ENCODE results near the gene PJVK. TPM values are rescaled to one million over a fixed set of nuclear protein-coding genes. Genes with fewer than 3 reads are reported as not detected.
"Not testable (repeated sequence)": the region's sequence is repeated elsewhere in the genome, so short reads cannot be mapped to it uniquely, and the experiment has no call there.

The PJVK gene
- total RNA-seq, 1 experiment from 2014 or later, result 8.9 TPM

DNA sequence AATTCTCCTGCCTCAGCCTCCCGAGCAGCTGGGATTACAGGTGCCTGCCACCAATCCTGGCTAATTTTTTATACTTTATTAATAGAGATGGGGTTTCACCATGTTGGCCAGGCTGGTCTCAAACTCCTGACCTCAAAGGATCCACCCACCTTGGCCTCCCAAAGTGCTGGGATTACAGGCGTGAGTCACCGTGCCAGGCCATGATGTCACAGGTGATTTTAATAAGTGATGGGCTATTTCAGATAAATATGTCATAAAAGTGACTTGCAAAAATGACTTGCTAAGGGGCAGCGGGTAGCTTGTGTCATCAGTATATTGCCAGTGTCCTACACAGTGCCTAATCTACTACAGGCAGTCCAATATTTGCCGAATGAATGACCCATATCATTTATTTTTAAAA lies 20.1 kb downstream of the PJVK start:
- DNase-seq, result not testable (repeated sequence)

DNA sequence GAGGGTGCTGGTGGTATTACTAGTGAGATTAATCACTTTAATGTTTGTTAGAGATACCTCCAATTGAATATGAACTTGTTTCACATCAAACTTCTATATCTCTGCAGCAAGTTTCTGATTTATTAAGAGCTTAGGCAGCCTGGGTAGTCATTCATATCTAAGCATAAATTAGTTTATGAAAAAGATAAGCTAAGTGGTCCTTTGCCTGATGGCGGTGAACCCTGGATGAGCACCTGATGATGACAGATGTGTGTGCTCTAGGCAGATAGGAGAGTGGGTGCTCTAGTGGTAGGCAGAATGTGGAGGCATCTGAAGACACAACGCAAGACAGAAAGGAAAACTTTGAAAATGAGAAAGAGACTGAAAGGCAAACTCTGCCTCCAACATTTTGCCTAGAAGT lies 22.2 kb downstream of the PJVK start:
- no peak overlapping the region for H3K27ac ChIP-seq (ENCODE audit: low read length)

More for the DNA sequence above, 20.1 kb downstream of the PJVK start:
- not testable (repeated sequence) for H3K9me3 ChIP-seq (ENCODE audit: low read length); H3K4me3 ChIP-seq (ENCODE audit: low read length); H3K36me3 ChIP-seq (ENCODE audit: insufficient read depth, low read length); H3K27me3 ChIP-seq (ENCODE audit: low read length); H3K4me1 ChIP-seq (ENCODE audit: low read length); H2AFZ ChIP-seq (ENCODE audit: low read length); H3K9ac ChIP-seq (ENCODE audit: low read length); H4K20me1 ChIP-seq (ENCODE audit: insufficient read depth, low read depth, low read length); H3K4me2 ChIP-seq (ENCODE audit: low read depth, low read length, poor library complexity, severe bottlenecking); H3K27ac ChIP-seq (ENCODE audit: low read length); H3K9me2 ChIP-seq (replicated peaks; ENCODE audit: insufficient read depth, low read length)
- H3K79me2 ChIP-seq (ENCODE audit: low read length), result peaks cover 30% of the 10 kb centered on the region

DNA sequence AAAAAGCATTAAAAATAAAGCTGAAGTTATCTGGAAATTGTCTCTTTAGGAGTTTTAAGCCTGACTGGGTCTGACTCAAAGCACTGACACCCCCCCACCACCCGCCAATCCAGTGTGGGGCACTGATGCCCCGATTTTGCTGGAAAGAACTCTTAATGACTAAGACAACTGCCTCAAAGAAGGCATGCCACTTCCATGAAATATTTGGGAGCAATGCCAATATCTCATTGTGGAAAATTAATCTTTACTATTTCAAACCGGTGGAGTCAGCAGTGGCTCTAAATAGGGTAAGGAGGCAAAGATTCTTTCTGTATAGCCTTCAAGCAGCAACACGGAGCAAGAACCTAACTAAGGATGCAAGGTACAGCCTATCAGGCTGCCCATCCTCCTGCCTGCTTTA lies 22.8 kb downstream of the PJVK start:
- no peaks in the 10 kb centered on the region for H3K36me3 ChIP-seq (ENCODE audit: insufficient read depth, low read length)
- H4K20me1 ChIP-seq (ENCODE audit: insufficient read depth, low read depth, low read length), result no peaks in the 10 kb centered on the region
- H3K4me2 ChIP-seq (ENCODE audit: low read depth, low read length, poor library complexity, severe bottlenecking), result no peak overlapping the region
- no peak overlapping the region for H3K4me3 ChIP-seq (ENCODE audit: low read length)
- DNase-seq, result no peak
- H3K9me2 ChIP-seq (replicated peaks; ENCODE audit: insufficient read depth, low read length), result no peaks in the 10 kb centered on the region
- H3K9ac ChIP-seq (ENCODE audit: low read length), result no peak overlapping the region
- H3K4me1 ChIP-seq (ENCODE audit: low read length), result peaks cover 13% of the 10 kb centered on the region
- no peak overlapping the region for H2AFZ ChIP-seq (ENCODE audit: low read length)
- H3K27ac ChIP-seq (ENCODE audit: low read length), result no peak overlapping the region
- no peaks in the 10 kb centered on the region for H3K27me3 ChIP-seq (ENCODE audit: low read length)
- H3K79me2 ChIP-seq (ENCODE audit: low read length), result peaks cover 50% of the 10 kb centered on the region
- no peaks in the 10 kb centered on the region for H3K9me3 ChIP-seq (ENCODE audit: low read length)

More for the DNA sequence above, 22.2 kb downstream of the PJVK start:
- H3K79me2 ChIP-seq (ENCODE audit: low read length), result peaks cover 50% of the 10 kb centered on the region
- no peaks in the 10 kb centered on the region for H4K20me1 ChIP-seq (ENCODE audit: insufficient read depth, low read depth, low read length)
- no peaks in the 10 kb centered on the region for H3K9me3 ChIP-seq (ENCODE audit: low read length)
- H3K4me2 ChIP-seq (ENCODE audit: low read depth, low read length, poor library complexity, severe bottlenecking), result no peak overlapping the region
- H3K36me3 ChIP-seq (ENCODE audit: insufficient read depth, low read length), result no peaks in the 10 kb centered on the region
- H3K4me3 ChIP-seq (ENCODE audit: low read length), result no peak overlapping the region
- H3K9ac ChIP-seq (ENCODE audit: low read length), result no peak overlapping the region
- H2AFZ ChIP-seq (ENCODE audit: low read length), result no peak overlapping the region
- DNase-seq, result no peak
- no peaks in the 10 kb centered on the region for H3K27me3 ChIP-seq (ENCODE audit: low read length)
- no peaks in the 10 kb centered on the region for H3K9me2 ChIP-seq (replicated peaks; ENCODE audit: insufficient read depth, low read length)
- peaks cover 13% of the 10 kb centered on the region for H3K4me1 ChIP-seq (ENCODE audit: low read length)

DNA sequence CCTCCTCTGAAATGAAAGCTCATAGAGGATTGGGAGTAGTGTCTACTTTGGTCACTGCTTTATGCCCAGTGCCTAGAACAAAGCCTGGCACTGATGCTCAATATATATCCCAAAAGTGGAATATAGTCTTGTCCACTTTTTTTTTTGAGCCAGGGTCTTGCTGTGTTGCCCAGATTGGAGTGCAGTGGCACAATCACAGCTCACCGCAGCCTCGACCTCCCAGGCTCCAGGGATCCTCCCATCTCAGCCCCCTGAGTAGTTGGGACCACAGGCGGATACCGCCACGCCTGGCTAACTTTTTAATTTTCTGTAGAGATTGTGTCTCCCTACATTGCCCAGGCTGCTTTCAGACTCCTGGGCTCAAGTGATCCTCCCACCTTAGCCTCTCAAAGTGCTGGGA lies 23.4 kb downstream of the PJVK start:
- H3K27ac ChIP-seq (ENCODE audit: low read length), result no peak overlapping the region
- no peaks in the 10 kb centered on the region for H3K27me3 ChIP-seq (ENCODE audit: low read length)
- peaks cover 18% of the 10 kb centered on the region for H3K4me1 ChIP-seq (ENCODE audit: low read length)
- H3K9me2 ChIP-seq (replicated peaks; ENCODE audit: insufficient read depth, low read length), result no peaks in the 10 kb centered on the region
- DNase-seq, result no peak
- peaks cover 50% of the 10 kb centered on the region for H3K79me2 ChIP-seq (ENCODE audit: low read length)
- no peak overlapping the region for H3K9ac ChIP-seq (ENCODE audit: low read length)
- H2AFZ ChIP-seq (ENCODE audit: low read length), result no peak overlapping the region
- no peaks in the 10 kb centered on the region for H3K36me3 ChIP-seq (ENCODE audit: insufficient read depth, low read length)
- no peaks in the 10 kb centered on the region for H4K20me1 ChIP-seq (ENCODE audit: insufficient read depth, low read depth, low read length)
- no peak overlapping the region for H3K4me2 ChIP-seq (ENCODE audit: low read depth, low read length, poor library complexity, severe bottlenecking)
- H3K4me3 ChIP-seq (ENCODE audit: low read length), result no peak overlapping the region
- H3K9me3 ChIP-seq (ENCODE audit: low read length), result no peaks in the 10 kb centered on the region

DNA sequence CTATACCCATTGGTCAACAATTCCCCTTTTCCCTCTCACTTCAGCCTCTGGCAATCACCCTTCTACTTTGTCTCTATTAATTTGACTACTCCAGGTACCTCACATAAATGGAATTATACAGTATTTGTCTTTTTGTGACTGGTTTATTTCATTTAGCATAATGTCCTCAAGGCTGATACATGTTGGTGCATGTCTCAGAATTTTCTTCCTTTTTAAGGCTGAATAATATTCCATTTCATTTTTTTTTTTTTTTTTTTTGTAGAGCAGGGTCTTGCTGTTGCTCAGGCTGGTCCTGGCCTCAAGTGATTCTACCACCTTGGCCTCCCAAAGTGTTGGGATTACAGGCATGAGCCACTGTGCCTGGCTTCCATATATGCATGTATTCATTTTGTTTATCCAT lies 25.3 kb downstream of the PJVK start:
- Histone ChIP-seq H3K27ac (ENCODE audit: low read length) (no peak overlapping the region), H4K20me1 (ENCODE audit: insufficient read depth, low read depth, low read length) (0 out of 2 replicates have a peak, but pooled peaks cover 4% of the 10 kb centered on the region), H3K9me2 (replicated peaks; ENCODE audit: insufficient read depth, low read length) (no peaks in the 10 kb centered on the region), H3K4me2 (ENCODE audit: low read depth, low read length, poor library complexity, severe bottlenecking) (peak overlapping the region; percentile 90), H3K9ac (ENCODE audit: low read length) (no peak overlapping the region), H3K9me3 (ENCODE audit: low read length) (no peaks in the 10 kb centered on the region), H3K36me3 (ENCODE audit: insufficient read depth, low read length) (no peaks in the 10 kb centered on the region), H3K79me2 (ENCODE audit: low read length) (peaks cover 59% of the 10 kb centered on the region), H2AFZ (ENCODE audit: low read length) (no peak overlapping the region), H3K4me3 (ENCODE audit: low read length) (peak overlapping the region; percentile 77; the same call in 1 of the 2 replicates), H3K27me3 (ENCODE audit: low read length) (no peaks in the 10 kb centered on the region), H3K4me1 (ENCODE audit: low read length) (peaks cover 24% of the 10 kb centered on the region)
- DNase-seq, result no peak

DNA sequence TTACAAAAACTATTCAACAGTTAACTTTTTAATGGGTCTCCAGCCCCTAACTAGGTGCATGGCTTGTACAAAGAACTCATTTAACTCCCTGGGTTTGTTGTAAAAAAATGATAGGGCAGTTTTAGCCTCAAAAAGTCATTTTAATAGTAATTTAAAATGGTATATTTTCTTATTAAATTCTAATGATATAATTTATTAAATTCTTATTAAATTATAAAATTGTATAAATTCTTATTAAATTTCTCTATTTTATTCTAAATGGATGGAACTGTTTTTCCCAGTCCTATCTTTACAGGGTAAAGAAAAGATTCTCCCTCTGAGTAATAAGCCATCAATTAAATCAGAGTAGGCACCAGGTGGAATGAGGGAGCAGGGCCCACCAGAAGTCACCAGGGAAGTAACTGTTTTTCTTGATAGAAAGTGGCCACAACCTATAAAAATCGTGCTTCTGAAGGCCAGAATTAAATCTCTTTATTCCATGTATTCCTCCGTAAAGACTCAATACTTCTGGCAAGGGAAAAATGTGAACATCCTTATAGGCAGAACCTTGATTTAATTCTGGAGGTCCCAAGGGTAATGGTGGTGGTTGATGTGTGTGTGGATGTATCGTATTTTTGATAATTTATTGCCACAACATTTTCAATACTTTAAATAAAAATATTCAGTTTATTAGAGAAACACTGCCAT lies 26.4 kb downstream of the PJVK start:
- Histone ChIP-seq H2AFZ (ENCODE audit: low read length) (no peak overlapping the region), H3K9me3 (ENCODE audit: low read length) (no peaks in the 10 kb centered on the region), H3K36me3 (ENCODE audit: insufficient read depth, low read length) (no peaks in the 10 kb centered on the region), H3K27me3 (ENCODE audit: low read length) (no peaks in the 10 kb centered on the region), H3K79me2 (ENCODE audit: low read length) (peaks cover 66% of the 10 kb centered on the region), H4K20me1 (ENCODE audit: insufficient read depth, low read depth, low read length) (0 out of 2 replicates have a peak, but pooled peaks cover 8% of the 10 kb centered on the region), H3K4me2 (ENCODE audit: low read depth, low read length, poor library complexity, severe bottlenecking) (peak overlapping the region; percentile 90), H3K9ac (ENCODE audit: low read length) (peak overlapping the region; percentile 81), H3K4me1 (ENCODE audit: low read length) (peaks cover 36% of the 10 kb centered on the region), H3K4me3 (ENCODE audit: low read length) (peak overlapping the region; percentile 77), H3K27ac (ENCODE audit: low read length) (peak overlapping the region; percentile 84), H3K9me2 (replicated peaks; ENCODE audit: insufficient read depth, low read length) (no peaks in the 10 kb centered on the region)
- DNase-seq, result peak; percentile 65

DNA sequence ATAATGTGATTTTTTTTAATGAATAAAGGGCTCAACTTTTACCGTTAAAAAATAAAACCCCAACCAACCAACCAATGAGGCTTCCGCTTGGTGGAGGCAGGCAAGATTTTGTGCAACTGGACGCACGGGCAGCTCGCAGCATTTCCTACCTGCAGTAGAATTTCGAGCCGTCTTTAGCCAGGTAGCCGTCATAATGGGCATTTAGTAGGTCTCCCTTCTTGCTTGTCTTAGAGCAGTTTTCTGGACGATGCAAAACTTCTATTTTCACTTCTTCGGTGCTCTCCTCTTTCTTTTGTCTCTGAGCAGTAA lies 26.9 kb downstream of the PJVK start:
- peak overlapping the region; percentile 81 for H3K9ac ChIP-seq (ENCODE audit: low read length)
- peak overlapping the region; percentile 77 for H3K4me3 ChIP-seq (ENCODE audit: low read length)
- peak overlapping the region; percentile 84 for H3K27ac ChIP-seq (ENCODE audit: low read length)
- peaks cover 69% of the 10 kb centered on the region for H3K79me2 ChIP-seq (ENCODE audit: low read length)
- H3K27me3 ChIP-seq (ENCODE audit: low read length), result no peaks in the 10 kb centered on the region
- no peaks in the 10 kb centered on the region for H3K36me3 ChIP-seq (ENCODE audit: insufficient read depth, low read length)
- DNase-seq, result peak; percentile 69
- H4K20me1 ChIP-seq (ENCODE audit: insufficient read depth, low read depth, low read length), result 0 out of 2 replicates have a peak, but pooled peaks cover 8% of the 10 kb centered on the region
- H3K4me2 ChIP-seq (ENCODE audit: low read depth, low read length, poor library complexity, severe bottlenecking), result peak overlapping the region; percentile 90
- peak overlapping the region; percentile 48; the same call in 1 of the 2 replicates for H2AFZ ChIP-seq (ENCODE audit: low read length)
- H3K4me1 ChIP-seq (ENCODE audit: low read length), result peaks cover 41% of the 10 kb centered on the region
- no peaks in the 10 kb centered on the region for H3K9me3 ChIP-seq (ENCODE audit: low read length)
- H3K9me2 ChIP-seq (replicated peaks; ENCODE audit: insufficient read depth, low read length), result no peaks in the 10 kb centered on the region

DNA sequence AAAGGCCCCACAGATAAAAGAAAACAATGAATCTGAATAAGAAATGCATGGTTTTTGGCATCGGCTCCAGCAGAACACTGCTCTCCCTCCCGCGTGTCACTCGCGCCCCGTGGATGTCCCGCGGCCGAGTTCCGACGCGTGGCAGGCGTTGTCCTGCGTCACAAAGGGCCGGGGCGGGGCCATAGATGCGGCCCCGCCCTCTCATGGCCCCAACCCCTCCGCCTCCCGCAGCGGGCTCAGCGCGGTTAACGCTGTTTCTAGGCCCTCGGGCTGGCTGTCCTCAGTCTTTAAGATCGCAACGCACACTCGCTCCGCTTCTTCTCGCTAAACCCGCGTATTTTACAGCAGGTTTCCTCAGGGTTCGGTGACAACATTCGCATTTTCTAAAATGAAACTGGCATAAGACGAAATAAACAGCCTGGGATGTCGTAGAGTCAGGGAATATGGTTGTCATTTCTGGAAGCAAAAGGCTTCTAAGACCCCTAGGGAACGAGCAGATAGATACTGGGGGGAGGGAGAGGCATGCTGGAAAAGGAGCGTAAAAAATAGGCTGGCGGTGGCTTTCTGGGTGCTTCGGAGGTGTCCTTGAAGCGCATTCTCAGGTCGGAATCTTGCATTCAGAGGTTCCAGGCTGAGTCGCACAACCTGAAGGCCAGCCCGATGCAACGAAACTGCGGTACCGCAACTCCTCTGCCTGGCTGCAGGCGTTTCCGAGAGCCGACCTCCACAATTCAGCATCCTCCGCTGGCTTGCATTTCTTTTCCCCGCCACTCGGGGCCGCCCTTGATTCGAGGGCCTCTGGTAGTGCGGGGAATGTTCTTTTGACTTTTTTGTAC lies 27.5 kb downstream of the PJVK start, which contains the start of gene FKBP7:
TSS of gene FKBP7 (minus strand) at position 162 of the 836 bp plus-strand sequence. CDS start at position 61, 101 bp downstream.
- H3K9me3 ChIP-seq (ENCODE audit: low read length), result no peaks in the 10 kb centered on the region
- no peaks in the 10 kb centered on the region for H3K9me2 ChIP-seq (replicated peaks; ENCODE audit: insufficient read depth, low read length)
- no peaks in the 10 kb centered on the region for H3K27me3 ChIP-seq (ENCODE audit: low read length)
- peak; percentile 92 for DNase-seq
- H3K4me2 ChIP-seq (ENCODE audit: low read depth, low read length, poor library complexity, severe bottlenecking), result peak within 1 kb of the TSS; percentile 90
- peaks cover 69% of the 10 kb centered on the region for H3K79me2 ChIP-seq (ENCODE audit: low read length)
- H4K20me1 ChIP-seq (ENCODE audit: insufficient read depth, low read depth, low read length), result 0 out of 2 replicates have a peak, but pooled peaks cover 8% of the 10 kb centered on the region
- peak within 1 kb of the TSS; percentile 77 for H3K4me3 ChIP-seq (ENCODE audit: low read length)
- H3K36me3 ChIP-seq (ENCODE audit: insufficient read depth, low read length), result no peaks in the 10 kb centered on the region
- H3K4me1 ChIP-seq (ENCODE audit: low read length), result peaks cover 46% of the 10 kb centered on the region
- H3K9ac ChIP-seq (ENCODE audit: low read length), result peak within 1 kb of the TSS; percentile 81
- H3K27ac ChIP-seq (ENCODE audit: low read length), result peak within 1 kb of the TSS; percentile 84
- peak within 1 kb of the TSS; percentile 97 for H2AFZ ChIP-seq (ENCODE audit: low read length)
